B cell (primary cell): ENCODE data around the gene DENND6A. TPM values are rescaled to one million over a fixed set of nuclear protein-coding genes. Genes with fewer than 3 reads are reported as not detected.

ENCODE experiments used
- ATAC-seq: fragments of 200-7000 bp; cut with Tn5 transposase; one replicate; pipeline ENCODE4 v1.10.0; 2021; ENCODE audit warnings: low read depth, mild to moderate bottlenecking, moderate number of reproducible peaks, moderate library complexity
- CTCF ChIA-PET: fragments of 350-600 bp; sonication (Branson Sonifier 250); formaldehyde crosslinking; loops from one replicate; lab custom pipeline; 2021; ENCODE audit warnings: antibody characterized with exemption, inconsistent platforms; lab: Charles Lee
- POLR2A ChIA-PET: fragments of 350-600 bp; sonication (Branson Sonifier 250); formaldehyde crosslinking; loops from one replicate; lab custom pipeline; 2021; ENCODE audit warnings: antibody characterized with exemption; lab: Charles Lee
- DNase-seq: peaks from one replicate; pipeline ENCODE4 v3.0.0; 2013
- H2AFZ ChIP-seq: 2 replicates; pipeline ENCODE4 v1.6.1; 2012; ENCODE audit warnings: mild to moderate bottlenecking, low read depth, low read length; ENCODE audit not compliant: insufficient read depth, poor library complexity, severe bottlenecking
- H3K27ac ChIP-seq, 2 donors: 1 replicate in 1 of 2; 2 replicates in 1 of 2; pipeline ENCODE4 v1.5.1; 2012 to 2013; ENCODE audit warnings: low read length in 2 of 2, mild to moderate bottlenecking in 2 of 2, moderate library complexity in 1 of 2
- H3K27me3 ChIP-seq, 4 experiments: fragments of 200-600 bp in 1 of 4; sonication (generic) in 1 of 4; replicated peaks in 1 of 4; 1 replicate in 2 of 4; 2 replicates in 2 of 4; pipeline versions ENCODE4 v1.6.1 to v1.7.0; 2013 to 2016; ENCODE audit warnings: low read length in 3 of 4, mild to moderate bottlenecking in 2 of 4, mixed read lengths in 1 of 4, moderate library complexity in 1 of 4; ENCODE audit not compliant: insufficient read depth in 4 of 4, control insufficient read depth in 3 of 4; ENCODE audit errors: control extremely low read depth in 1 of 4
- H3K36me3 ChIP-seq, 2 experiments: replicated peaks in 1 of 2; 1 replicate in 1 of 2; 2 replicates in 1 of 2; pipeline versions ENCODE4 v1.6.1 to v1.7.1; 2013; ENCODE audit warnings: low read length in 1 of 2; ENCODE audit not compliant: insufficient read depth in 2 of 2, control insufficient read depth in 1 of 2; ENCODE audit errors: control extremely low read depth in 1 of 2, extremely low read depth in 1 of 2
- H3K4me1 ChIP-seq, 2 donors: fragments of 200-600 bp in 1 of 2; sonication (generic) in 1 of 2; 1 replicate in 1 of 2; 2 replicates in 1 of 2; pipeline versions ENCODE4 v1.5.1 to v1.6.1; 2013 to 2017; ENCODE audit warnings: low read length in 2 of 2; ENCODE audit not compliant: control insufficient read depth in 2 of 2, insufficient read depth in 2 of 2
- H3K4me2 ChIP-seq: replicated peaks from 2 replicates; pipeline ENCODE3; 2012; ENCODE audit warnings: mild to moderate bottlenecking, low read depth, low read length; ENCODE audit not compliant: poor library complexity, severe bottlenecking
- H3K4me3 ChIP-seq, 5 experiments: fragments of 200-600 bp in 1 of 5; sonication (generic) in 1 of 5; 1 replicate in 3 of 5; 2 replicates in 2 of 5; pipeline versions ENCODE4 v1.5.1 to v1.7.0; 2011 to 2016; ENCODE audit warnings: low read length in 4 of 5, mild to moderate bottlenecking in 4 of 5, low read depth in 2 of 5, control low read depth in 1 of 5, moderate library complexity in 1 of 5; ENCODE audit not compliant: insufficient read depth in 1 of 5; ENCODE audit errors: control extremely low read depth in 1 of 5, extremely low read depth in 1 of 5
- H3K79me2 ChIP-seq: fragments of 200-600 bp; sonication (generic); one replicate; pipeline ENCODE4 v1.6.0; 2016; ENCODE audit warnings: low read length; ENCODE audit not compliant: control insufficient read depth, insufficient read depth
- H3K9ac ChIP-seq: fragments of 200-600 bp; sonication (generic); 2 replicates; pipeline ENCODE4 v1.6.1; 2017; ENCODE audit warnings: mild to moderate bottlenecking, low read length, moderate library complexity
- H3K9me3 ChIP-seq, 3 donors: one replicate each; pipeline versions ENCODE4 v1.6.1 to v1.7.1; 2013; ENCODE audit warnings: low read length in 2 of 3; ENCODE audit not compliant: control insufficient read depth in 2 of 3, insufficient read depth in 1 of 3; ENCODE audit errors: control extremely low read depth in 1 of 3
- H4K20me1 ChIP-seq: 2 replicates; pipeline ENCODE4 v1.6.0; 2012; ENCODE audit warnings: mild to moderate bottlenecking, low read length; ENCODE audit not compliant: insufficient read depth, control insufficient read depth, poor library complexity, severe bottlenecking
- H3K27ac Mint-ChIP-seq: one replicate; pipeline ENCODE4 v1.8.0; 2021; ENCODE audit warnings: mixed read lengths
- H3K27me3 Mint-ChIP-seq: one replicate; pipeline ENCODE4 v1.8.0; 2021; ENCODE audit warnings: mixed read lengths
- H3K4me1 Mint-ChIP-seq: one replicate; pipeline ENCODE4 v1.8.0; 2021; ENCODE audit warnings: mixed read lengths
- H3K4me3 Mint-ChIP-seq: one replicate; pipeline ENCODE4 v1.8.0; 2021; ENCODE audit warnings: mixed read lengths
- H3K9me3 Mint-ChIP-seq: one replicate; pipeline ENCODE4 v1.8.0; 2022; ENCODE audit warnings: mixed read lengths; ENCODE audit not compliant: insufficient read depth
- CTCF ChIP-seq: fragments of 200-600 bp; IDR thresholded peaks from one replicate; pipeline ENCODE4 v1.8.0; 2022; ENCODE audit warnings: antibody characterized with exemption, mild to moderate bottlenecking
- EZH2 ChIP-seq: IDR thresholded peaks from 2 replicates; pipeline ENCODE4 v1.6.1; 2012; ENCODE audit warnings: borderline replicate concordance, low read depth, mild to moderate bottlenecking, moderate library complexity, low read length; ENCODE audit not compliant: insufficient read depth, poor library complexity, severe bottlenecking
- whole genome bisulfite sequencing: methylation state at CpG from one replicate; pipeline ENCODE4 v1.1.5; 2013; ENCODE audit warnings: missing lambda C conversion rate; ENCODE audit not compliant: insufficient coverage; 5-methylcytosine and 5-hydroxymethylcytosine counted together
- intact Hi-C: fragments of 100-400 bp; cut with micrococcal nuclease; formaldehyde crosslinking; loops from one replicate; pipeline ENCODE4 v1.10.0; 2022
- polyA plus RNA-seq: library from polyadenylated mRNA; depleted of rRNA; stranded (reverse); fragments of >200 nt; gene quantifications from 2 replicates; pipeline ENCODE4 v1.2.3, GENCODE V29; 2012
- total RNA-seq, 2 donors: library from RNA; stranded (reverse); fragments of 120-200 nt in 1 of 2; gene quantifications; 1 replicate in 1 of 2; 2 replicates in 1 of 2; pipeline versions ENCODE4 v1.2.3 to v1.2.4, GENCODE V29; 2013 to 2022

The DENND6A gene
- total and polyA plus RNA-seq, 2 donors (not counting 1 experiment from before 2014, with no cell fraction given), result 10.0 to 31.5 TPM

- Histone ChIP-seq H2AFZ (no peak overlapping the region), H3K27me3 (no peaks in the 10 kb centered on the region), H3K9ac (no peak overlapping the region), H3K4me3 (no peak overlapping the region), H3K27ac (no peak overlapping the region), H3K4me2 (no peak overlapping the region), H3K36me3 (no peaks in the 10 kb centered on the region), H4K20me1 (no peaks in the 10 kb centered on the region), H3K4me1 (no peaks in the 10 kb centered on the region), H3K79me2 (no peaks in the 10 kb centered on the region), H3K9me3 (no peaks in the 10 kb centered on the region)
- Mint-ChIP-seq H3K27me3 (peaks cover 3% of the 10 kb centered on the region), H3K27ac (no peak overlapping the region), H3K4me3 (no peak overlapping the region), H3K9me3 (no peaks in the 10 kb centered on the region), H3K4me1 (no peaks in the 10 kb centered on the region)
- WGBS, result 100% methylated on average over 1 of the region's 1 CpG
- TF ChIP-seq EZH2, result no peak
- TF ChIP-seq CTCF, result no peak
- ATAC-seq, result no peak
- no peak for DNase-seq
- intact Hi-C loops, result no loop called here
- POLR2A ChIA-PET, result no interaction called here
- CTCF ChIA-PET, result no interaction called here
Observed at GRCh38 chr3:57718118-57718517, 25.2 kb upstream of the DENND6A start.

- DNase-seq, result no peak
- H3K27me3 Mint-ChIP-seq, result peaks cover 3% of the 10 kb centered on the region
- Histone ChIP-seq H3K4me3 (no peak overlapping the region), H2AFZ (no peak overlapping the region), H4K20me1 (no peaks in the 10 kb centered on the region), H3K9me3 (no peaks in the 10 kb centered on the region), H3K27ac (no peak overlapping the region), H3K79me2 (no peaks in the 10 kb centered on the region), H3K9ac (no peak overlapping the region), H3K4me2 (no peak overlapping the region), H3K27me3 (no peaks in the 10 kb centered on the region), H3K4me1 (no peaks in the 10 kb centered on the region), H3K36me3 (no peaks in the 10 kb centered on the region)
- no peak for ATAC-seq
- WGBS, result 95% methylated on average over 3 of the region's 6 CpGs
- CTCF ChIA-PET, result no interaction called here
- POLR2A ChIA-PET, result no interaction called here
- no peak for TF ChIP-seq CTCF
- no peak for TF ChIP-seq EZH2
- H3K9me3 Mint-ChIP-seq, result no peaks in the 10 kb centered on the region
- intact Hi-C loops, result no loop called here
- H3K27ac Mint-ChIP-seq, result no peak overlapping the region
- H3K4me1 Mint-ChIP-seq, result no peaks in the 10 kb centered on the region
- H3K4me3 Mint-ChIP-seq, result no peak overlapping the region
Observed at GRCh38 chr3:57717205-57717868, 24.5 kb upstream of the DENND6A start.
